Liver (tissue), 9 donors: Measurements from ENCODE around the gene RUNX1. TPM values are rescaled to one million over a fixed set of nuclear protein-coding genes. Genes with fewer than 3 reads are reported as not detected.

Experiments
- DNase-seq: peaks from one replicate; pipeline ENCODE4 v3.0.0-alpha.2; 2017; ENCODE audit warnings: low spot score
- H3K27ac ChIP-seq, 2 donors: one replicate each; pipeline ENCODE4 v1.7.0; 2013; ENCODE audit warnings: inconsistent platforms in 2 of 2, low read length in 2 of 2, control low read depth in 1 of 2, low read depth in 1 of 2, mild to moderate bottlenecking in 1 of 2
- H3K27me3 ChIP-seq, 4 donors: one replicate each; pipeline versions ENCODE4 v1.6.1 to v1.7.0; 2013; ENCODE audit warnings: low read length in 3 of 4, inconsistent platforms in 1 of 4, mild to moderate bottlenecking in 1 of 4, moderate library complexity in 1 of 4; ENCODE audit not compliant: control insufficient read depth in 4 of 4, insufficient read depth in 4 of 4
- H3K36me3 ChIP-seq, 4 donors: one replicate each; pipeline versions ENCODE4 v1.6.1 to v1.7.0; 2013; ENCODE audit warnings: low read length in 3 of 4, mild to moderate bottlenecking in 3 of 4, low read depth in 1 of 4, moderate library complexity in 1 of 4; ENCODE audit not compliant: control insufficient read depth in 4 of 4, insufficient read depth in 3 of 4
- H3K4me1 ChIP-seq, 4 donors: one replicate each; pipeline versions ENCODE4 v1.6.1 to v1.7.0; 2013; ENCODE audit warnings: low read length in 3 of 4, mild to moderate bottlenecking in 3 of 4, moderate library complexity in 1 of 4; ENCODE audit not compliant: control insufficient read depth in 4 of 4, insufficient read depth in 4 of 4
- H3K4me3 ChIP-seq, 3 donors: one replicate each; pipeline versions ENCODE4 v1.6.1 to v1.7.0; 2013; ENCODE audit warnings: low read length in 3 of 3, control low read depth in 1 of 3, low read depth in 1 of 3, mild to moderate bottlenecking in 1 of 3
- H3K9ac ChIP-seq, 2 donors: one replicate each; pipeline ENCODE4 v1.7.0; 2013; ENCODE audit warnings: low read length in 2 of 2, mild to moderate bottlenecking in 2 of 2, moderate library complexity in 2 of 2, control low read depth in 1 of 2, low read depth in 1 of 2
- H3K9me3 ChIP-seq, 4 donors: one replicate each; pipeline versions ENCODE4 v1.6.1 to v1.7.0; 2013; ENCODE audit warnings: low read length in 3 of 4; ENCODE audit not compliant: control insufficient read depth in 4 of 4
- CTCF ChIP-seq: fragments of 150-350 bp; IDR thresholded peaks from 2 replicates; pipeline ENCODE4 v1.5.1; 2017; ENCODE audit warnings: improper control_type of control experiment, low read depth, low read length; ENCODE audit not compliant: missing input control
- EGR1 ChIP-seq, 2 donors: IDR thresholded peaks; 2 replicates each; pipeline ENCODE4 v1.6.1; 2016 to 2018; ENCODE audit warnings: antibody characterized with exemption in 2 of 2, low read depth in 2 of 2
- FOXA1 ChIP-seq: IDR thresholded peaks from 2 replicates; pipeline ENCODE4 v1.6.1; 2016; ENCODE audit warnings: antibody characterized with exemption
- HNF4A ChIP-seq, 2 donors: conservative IDR thresholded peaks; 2 replicates each; pipeline ENCODE4 v1.6.1; 2016; ENCODE audit warnings: antibody characterized with exemption in 2 of 2, mild to moderate bottlenecking in 2 of 2
- JUND ChIP-seq, 2 donors: IDR thresholded peaks; 2 replicates each; pipeline ENCODE4 v1.6.1; 2016; ENCODE audit warnings: antibody characterized with exemption in 2 of 2
- NR2F2 ChIP-seq: IDR thresholded peaks from 2 replicates; pipeline ENCODE4 v1.6.1; 2016; ENCODE audit warnings: antibody characterized with exemption
- RAD21 ChIP-seq, 2 donors: IDR thresholded peaks; 2 replicates each; pipeline ENCODE4 v1.6.1; 2016; ENCODE audit warnings: antibody characterized with exemption in 2 of 2, mild to moderate bottlenecking in 2 of 2
- RXRA ChIP-seq, 2 donors: IDR thresholded peaks; 2 replicates each; pipeline ENCODE4 v1.6.1; 2017 to 2018; ENCODE audit warnings: antibody characterized with exemption in 2 of 2, mild to moderate bottlenecking in 1 of 2
- WGBS: extraction: QIAGEN DNeasy Blood & Tissue Kit; methylation state at CpG from one replicate; pipeline ENCODE4 v1.1.7; 2013; 5-methylcytosine and 5-hydroxymethylcytosine counted together
- polyA plus RNA-seq, 2 donors: library from polyadenylated mRNA; stranded (reverse) in 1 of 2; unstranded in 1 of 2; fragments of 200-250 nt in 1 of 2; fragments of >200 nt in 1 of 2; fragmentation: Nextera tagmentation in 1 of 2; extraction: Ambion mirVana in 1 of 2; gene quantifications; one replicate each; pipeline versions ENCODE4 v1.2.1 to v1.2.3, GENCODE V29; 2013 to 2015
- total RNA-seq, 2 donors: library from RNA; depleted of rRNA; stranded (reverse); fragments of >200 nt; gene quantifications; one replicate each; pipeline ENCODE4 v1.2.3, GENCODE V29; 2014
- TF ChIP-seq, protein P1 (sequence below): IDR thresholded peaks from 2 replicates; pipeline ENCODE4 v1.6.1; 2016; ENCODE audit warnings: antibody characterized with exemption
- TF ChIP-seq, protein P2 (sequence below): IDR thresholded peaks from 2 replicates; pipeline ENCODE4 v1.6.1; 2016; ENCODE audit warnings: antibody characterized with exemption, mild to moderate bottlenecking
- TF ChIP-seq, protein P3 (sequence below): IDR thresholded peaks from 2 replicates; pipeline ENCODE4 v1.6.1; 2016; ENCODE audit warnings: antibody characterized with exemption
- TF ChIP-seq, protein P4 (sequence below): IDR thresholded peaks from 2 replicates; pipeline ENCODE4 v1.6.1; 2016; ENCODE audit warnings: antibody characterized with exemption
- donor health status: healthy.
- donor health status: healthy.
- donor health status: healthy.
- donor health status: healthy.
- donor health status: healthy.

The RUNX1 gene
- total and polyA plus RNA-seq, 4 donors = 0.98 to 7.2 (median 3.1) TPM

DNA sequence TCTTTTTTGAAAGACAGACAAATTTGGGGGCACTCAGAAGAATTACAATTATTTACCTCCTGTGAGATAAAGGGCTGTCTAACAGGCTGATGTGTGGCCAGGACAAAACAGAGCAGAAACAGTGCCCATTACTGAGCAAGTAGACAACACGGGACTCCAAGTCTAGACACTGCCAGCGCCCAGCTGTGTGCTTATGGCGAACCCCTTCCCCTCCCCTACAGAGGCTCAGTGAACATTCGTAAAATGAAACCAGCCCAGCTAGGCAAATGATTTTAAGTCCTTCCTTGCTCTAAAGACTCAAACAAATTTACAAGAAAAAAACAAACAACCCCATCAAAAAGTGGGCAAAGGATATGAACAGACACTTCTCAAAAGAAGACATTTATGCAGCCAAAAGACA lies 91.1 kb downstream of the RUNX1 start (continued):
- TF ChIP-seq HNF4A (conservative IDR thresholded peaks at IDR 0.05) (no peak), NR2F2 (no peak), RAD21 (IDR thresholded peaks at IDR 0.05) (no peak)
- TF ChIP-seq, protein P1, sequence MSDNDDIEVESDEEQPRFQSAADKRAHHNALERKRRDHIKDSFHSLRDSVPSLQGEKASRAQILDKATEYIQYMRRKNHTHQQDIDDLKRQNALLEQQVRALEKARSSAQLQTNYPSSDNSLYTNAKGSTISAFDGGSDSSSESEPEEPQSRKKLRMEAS = no peak

DNA sequence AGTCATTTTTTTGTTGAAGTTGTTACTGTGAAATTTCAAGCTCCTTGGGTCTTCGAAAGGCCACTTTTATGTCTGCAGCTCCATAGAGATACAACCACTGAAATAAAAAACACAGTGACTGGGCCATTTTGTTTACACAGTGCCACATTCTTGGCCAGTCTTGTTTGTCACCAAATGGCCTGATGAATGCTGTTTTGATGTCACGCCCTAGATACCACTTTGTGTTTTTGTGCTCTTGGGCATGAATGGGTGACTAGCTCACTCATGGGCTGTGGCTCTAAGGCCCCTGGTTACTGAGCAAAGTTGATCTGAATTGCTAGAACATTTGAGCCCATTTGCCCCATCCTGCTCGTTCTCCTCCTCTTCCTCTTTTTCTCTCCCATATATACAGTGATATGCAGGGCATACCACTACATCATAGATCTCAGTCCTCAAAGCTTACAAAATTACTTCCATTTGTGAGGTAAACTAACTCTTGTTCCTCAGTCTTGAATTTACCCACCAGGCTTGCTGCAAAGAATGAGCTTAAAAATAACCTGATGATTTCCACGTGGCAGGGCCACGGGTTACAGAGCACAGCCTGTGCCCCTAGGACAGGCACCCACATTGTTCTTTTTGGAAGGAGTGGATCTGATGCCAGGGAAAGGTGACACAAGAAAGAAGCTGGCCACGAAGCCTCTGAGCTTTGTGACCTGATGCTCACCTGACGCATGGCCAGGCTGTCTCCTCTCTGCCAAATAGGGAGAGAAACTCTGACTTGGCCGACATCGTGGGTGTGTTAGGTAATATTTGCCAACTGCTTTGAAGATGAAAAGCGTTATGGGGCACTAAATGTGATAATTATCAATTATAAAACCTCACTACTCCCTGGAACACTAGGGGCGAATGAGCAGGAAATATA lies 92.4 kb downstream of the RUNX1 start:
- TF ChIP-seq EGR1 (IDR thresholded peaks at IDR 0.05; ENCODE audit: low read depth in 2 of 2) = no peak
- TF ChIP-seq JUND (IDR thresholded peaks at IDR 0.05) = no peak
- TF ChIP-seq, protein P2, sequence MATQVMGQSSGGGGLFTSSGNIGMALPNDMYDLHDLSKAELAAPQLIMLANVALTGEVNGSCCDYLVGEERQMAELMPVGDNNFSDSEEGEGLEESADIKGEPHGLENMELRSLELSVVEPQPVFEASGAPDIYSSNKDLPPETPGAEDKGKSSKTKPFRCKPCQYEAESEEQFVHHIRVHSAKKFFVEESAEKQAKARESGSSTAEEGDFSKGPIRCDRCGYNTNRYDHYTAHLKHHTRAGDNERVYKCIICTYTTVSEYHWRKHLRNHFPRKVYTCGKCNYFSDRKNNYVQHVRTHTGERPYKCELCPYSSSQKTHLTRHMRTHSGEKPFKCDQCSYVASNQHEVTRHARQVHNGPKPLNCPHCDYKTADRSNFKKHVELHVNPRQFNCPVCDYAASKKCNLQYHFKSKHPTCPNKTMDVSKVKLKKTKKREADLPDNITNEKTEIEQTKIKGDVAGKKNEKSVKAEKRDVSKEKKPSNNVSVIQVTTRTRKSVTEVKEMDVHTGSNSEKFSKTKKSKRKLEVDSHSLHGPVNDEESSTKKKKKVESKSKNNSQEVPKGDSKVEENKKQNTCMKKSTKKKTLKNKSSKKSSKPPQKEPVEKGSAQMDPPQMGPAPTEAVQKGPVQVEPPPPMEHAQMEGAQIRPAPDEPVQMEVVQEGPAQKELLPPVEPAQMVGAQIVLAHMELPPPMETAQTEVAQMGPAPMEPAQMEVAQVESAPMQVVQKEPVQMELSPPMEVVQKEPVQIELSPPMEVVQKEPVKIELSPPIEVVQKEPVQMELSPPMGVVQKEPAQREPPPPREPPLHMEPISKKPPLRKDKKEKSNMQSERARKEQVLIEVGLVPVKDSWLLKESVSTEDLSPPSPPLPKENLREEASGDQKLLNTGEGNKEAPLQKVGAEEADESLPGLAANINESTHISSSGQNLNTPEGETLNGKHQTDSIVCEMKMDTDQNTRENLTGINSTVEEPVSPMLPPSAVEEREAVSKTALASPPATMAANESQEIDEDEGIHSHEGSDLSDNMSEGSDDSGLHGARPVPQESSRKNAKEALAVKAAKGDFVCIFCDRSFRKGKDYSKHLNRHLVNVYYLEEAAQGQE = no peak
- TF ChIP-seq, protein P3, sequence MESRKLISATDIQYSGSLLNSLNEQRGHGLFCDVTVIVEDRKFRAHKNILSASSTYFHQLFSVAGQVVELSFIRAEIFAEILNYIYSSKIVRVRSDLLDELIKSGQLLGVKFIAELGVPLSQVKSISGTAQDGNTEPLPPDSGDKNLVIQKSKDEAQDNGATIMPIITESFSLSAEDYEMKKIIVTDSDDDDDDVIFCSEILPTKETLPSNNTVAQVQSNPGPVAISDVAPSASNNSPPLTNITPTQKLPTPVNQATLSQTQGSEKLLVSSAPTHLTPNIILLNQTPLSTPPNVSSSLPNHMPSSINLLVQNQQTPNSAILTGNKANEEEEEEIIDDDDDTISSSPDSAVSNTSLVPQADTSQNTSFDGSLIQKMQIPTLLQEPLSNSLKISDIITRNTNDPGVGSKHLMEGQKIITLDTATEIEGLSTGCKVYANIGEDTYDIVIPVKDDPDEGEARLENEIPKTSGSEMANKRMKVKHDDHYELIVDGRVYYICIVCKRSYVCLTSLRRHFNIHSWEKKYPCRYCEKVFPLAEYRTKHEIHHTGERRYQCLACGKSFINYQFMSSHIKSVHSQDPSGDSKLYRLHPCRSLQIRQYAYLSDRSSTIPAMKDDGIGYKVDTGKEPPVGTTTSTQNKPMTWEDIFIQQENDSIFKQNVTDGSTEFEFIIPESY = no peak
- TF ChIP-seq HNF4A (conservative IDR thresholded peaks at IDR 0.05) = no peak
- TF ChIP-seq, protein P1 = no peak
- TF ChIP-seq, protein P4, sequence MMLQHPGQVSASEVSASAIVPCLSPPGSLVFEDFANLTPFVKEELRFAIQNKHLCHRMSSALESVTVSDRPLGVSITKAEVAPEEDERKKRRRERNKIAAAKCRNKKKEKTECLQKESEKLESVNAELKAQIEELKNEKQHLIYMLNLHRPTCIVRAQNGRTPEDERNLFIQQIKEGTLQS = no peak
- no peak for TF ChIP-seq CTCF
- no peak for TF ChIP-seq RXRA (IDR thresholded peaks at IDR 0.05)
- no peak for TF ChIP-seq FOXA1
- H3K36me3 ChIP-seq = no peaks in the 10 kb centered on the region
- H3K4me3 ChIP-seq = no peak overlapping the region
- H3K27me3 ChIP-seq = no peaks in the 10 kb centered on the region
- DNase-seq = no peak
- H3K9ac ChIP-seq = no peak overlapping the region
- H3K27ac ChIP-seq = no peak overlapping the region
- 64% methylated on average over 11 of the region's 11 CpGs for WGBS
- H3K4me1 ChIP-seq = no peaks in the 10 kb centered on the region
- no peaks in the 10 kb centered on the region for H3K9me3 ChIP-seq
